Measurements from ENCODE around the gene PEX14. TPM values are rescaled to one million over a fixed set of nuclear protein-coding genes. Genes with fewer than 3 reads are reported as not detected.

The PEX14 gene
- total RNA-seq, 6 experiments from 2014 or later = 10.5 to 26.5 (median 16.5) TPM

- DNase-seq (peak; percentile 93 to 95 (median 95)), ATAC-seq (peak; percentile 91 to 96 (median 93))
- TF ChIP-seq CTCF (IDR thresholded peaks at IDR 0.05) = peak; percentile 92 to 99 (median 96)
- TF ChIP-seq POLR2A (IDR thresholded peaks at IDR 0.05) = no peak
- peak within 1 kb of the TSS; percentile 84 to 95 (median 89) for H3K4me3 ChIP-seq
- H3K4me1 ChIP-seq = peaks cover 0 to 7% (median 0%) of the 10 kb centered on the region in 4 donors
- 0% methylated on average over 29 of the region's 95 CpGs for WGBS (ENCODE audit: insufficient coverage, low coverage, low lambda C conversion rate, missing lambda C conversion rate)
- H3K9me3 ChIP-seq = no peaks in the 10 kb centered on the region
- H3K27me3 ChIP-seq = no peaks in the 10 kb centered on the region
- no peaks in the 10 kb centered on the region for H3K36me3 ChIP-seq
- H3K27ac ChIP-seq = no peak within 1 kb of the TSS
- intact Hi-C loops (cut with DNase I) = loop anchor here (5.0 kb wide), 2 partner anchors 62 to 67 kb away; no protein-coding TSS in a partner anchor
Observed at GRCh38 chr1:10430216-10431069, 44.3 kb upstream of the PEX14 start, which contains the start of gene CENPS. TSS of gene CENPS (plus strand) at chr1:10430433. CDS start at chr1:10430518, 85 bp downstream.

- no peak for TF ChIP-seq CTCF (IDR thresholded peaks at IDR 0.05)
- TF ChIP-seq POLR2A (IDR thresholded peaks at IDR 0.05) = no peak
- ATAC-seq = no peak
- peak in 1 of 3 donors; percentile 38 for DNase-seq
- no peaks in the 10 kb centered on the region for H3K27me3 ChIP-seq
- no peak overlapping the region for H3K27ac ChIP-seq
- peak overlapping the region; percentile 84 to 95 (median 89) for H3K4me3 ChIP-seq
- WGBS (ENCODE audit: insufficient coverage, low coverage, low lambda C conversion rate, missing lambda C conversion rate) = 22% methylated on average over 30 of the region's 30 CpGs
- H3K9me3 ChIP-seq = no peaks in the 10 kb centered on the region
- intact Hi-C loops (cut with DNase I) = loop anchor here (5.0 kb wide), 2 partner anchors 61 to 66 kb away; no protein-coding TSS in a partner anchor
- no peaks in the 10 kb centered on the region for H3K36me3 ChIP-seq
- peaks cover 0 to 7% (median 0%) of the 10 kb centered on the region in 4 donors for H3K4me1 ChIP-seq
Observed at GRCh38 chr1:10431070-10431730, 43.5 kb upstream of the PEX14 start.

- DNase-seq = peak in 1 of 3 donors; percentile 41
- no peak overlapping the region for H3K4me3 ChIP-seq
- no peak for ATAC-seq
- no peaks in the 10 kb centered on the region for H3K27me3 ChIP-seq
- H3K4me1 ChIP-seq = peaks cover 0 to 7% (median 0%) of the 10 kb centered on the region in 4 donors
- no peaks in the 10 kb centered on the region for H3K9me3 ChIP-seq
- no peak overlapping the region for H3K27ac ChIP-seq
- no peaks in the 10 kb centered on the region for H3K36me3 ChIP-seq
- TF ChIP-seq CTCF (IDR thresholded peaks at IDR 0.05) (no peak), POLR2A (IDR thresholded peaks at IDR 0.05) (no peak)
- intact Hi-C loops (cut with DNase I) = loop anchor here (5.0 kb wide), 2 partner anchors 59 to 64 kb away; no protein-coding TSS in a partner anchor
- 72% methylated on average over 7 of the region's 14 CpGs for WGBS (ENCODE audit: insufficient coverage, low coverage, low lambda C conversion rate, missing lambda C conversion rate)
Observed at GRCh38 chr1:10432910-10433700, 41.6 kb upstream of the PEX14 start.

- DNase-seq (peak in 1 of 3 donors; percentile 13), ATAC-seq (no peak)
- H3K9me3 ChIP-seq = no peaks in the 10 kb centered on the region
- no peaks in the 10 kb centered on the region for H3K36me3 ChIP-seq
- H3K4me3 ChIP-seq = no peak overlapping the region
- WGBS (ENCODE audit: insufficient coverage, low coverage, low lambda C conversion rate, missing lambda C conversion rate) = 85% methylated on average over 7 of the region's 11 CpGs
- H3K27me3 ChIP-seq = no peaks in the 10 kb centered on the region
- TF ChIP-seq CTCF (IDR thresholded peaks at IDR 0.05) (no peak), POLR2A (IDR thresholded peaks at IDR 0.05) (no peak)
- intact Hi-C loops (cut with DNase I) = loop anchor here (5.0 kb wide), 2 partner anchors 59 to 64 kb away; no protein-coding TSS in a partner anchor
- H3K4me1 ChIP-seq = peaks cover 0 to 7% (median 0%) of the 10 kb centered on the region in 4 donors
- H3K27ac ChIP-seq = no peak overlapping the region
Observed at GRCh38 chr1:10433790-10434189, 41.0 kb upstream of the PEX14 start.
